GM06990 (cell line): ENCODE results near the gene FILIP1.

Source experiments
- DNase-seq: peaks from one replicate; pipeline ENCODE4 v3.0.0-alpha.2; 2011; ENCODE audit not compliant: insufficient read length; ENCODE audit errors: extremely low read depth
- H3K27me3 ChIP-seq: replicated peaks from 2 replicates; pipeline ENCODE4 v1.6.0; 2011; ENCODE audit warnings: low read length; ENCODE audit not compliant: control insufficient read depth, insufficient read depth
- H3K36me3 ChIP-seq: 2 replicates; pipeline ENCODE4 v1.5.1; 2011; ENCODE audit warnings: low read length; ENCODE audit not compliant: control insufficient read depth, insufficient read depth
- H3K4me3 ChIP-seq: replicated peaks from 2 replicates; pipeline ENCODE4 v1.5.1; 2011; ENCODE audit warnings: low read depth, mild to moderate bottlenecking, control low read depth, low read length
- TF ChIP-seq, protein P1 (sequence below): IDR thresholded peaks from 2 replicates; pipeline ENCODE4 v1.5.1; 2011; ENCODE audit warnings: low read length, control low read depth, mild to moderate bottlenecking, inconsistent platforms; ENCODE audit not compliant: insufficient read depth, poor library complexity, severe bottlenecking

The FILIP1 gene

DNA sequence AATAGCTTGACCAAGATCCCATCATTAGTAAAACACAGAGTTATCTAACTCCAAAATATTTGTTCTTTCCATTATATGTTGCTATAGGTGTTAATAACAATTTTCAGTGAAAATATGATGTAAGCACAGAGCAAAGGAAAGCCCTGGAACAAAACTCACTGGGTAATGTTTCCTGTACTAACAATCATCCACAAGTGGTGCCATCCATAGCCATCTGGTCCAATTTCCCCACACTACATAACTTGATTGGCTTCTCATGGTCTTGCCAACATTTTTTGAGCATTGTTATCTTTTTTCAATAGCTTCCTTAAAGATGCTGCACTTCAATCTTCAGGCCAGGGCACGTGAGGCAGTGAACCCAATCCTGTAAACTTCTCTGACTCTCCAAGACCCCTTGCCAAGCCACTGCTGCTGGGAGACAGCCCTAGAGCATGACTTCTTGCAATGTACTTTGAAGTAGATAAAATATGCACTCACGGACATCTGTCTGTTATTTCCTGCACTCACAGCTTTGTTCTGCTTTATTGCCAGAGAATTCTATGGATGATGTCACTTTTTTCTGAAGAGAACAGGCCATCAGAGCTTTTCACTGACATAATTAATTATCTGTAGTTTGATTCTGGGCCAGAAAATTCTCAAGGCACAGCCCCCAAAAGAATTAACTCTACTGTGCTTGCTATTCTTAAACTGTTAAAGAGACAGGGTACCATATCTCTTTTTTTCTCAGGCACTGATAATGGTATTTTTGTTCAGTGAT lies 111.5 kb downstream of the FILIP1 start:
- H3K4me3 ChIP-seq = no peak overlapping the region
- no peaks in the 10 kb centered on the region for H3K27me3 ChIP-seq
- TF ChIP-seq, protein P1, sequence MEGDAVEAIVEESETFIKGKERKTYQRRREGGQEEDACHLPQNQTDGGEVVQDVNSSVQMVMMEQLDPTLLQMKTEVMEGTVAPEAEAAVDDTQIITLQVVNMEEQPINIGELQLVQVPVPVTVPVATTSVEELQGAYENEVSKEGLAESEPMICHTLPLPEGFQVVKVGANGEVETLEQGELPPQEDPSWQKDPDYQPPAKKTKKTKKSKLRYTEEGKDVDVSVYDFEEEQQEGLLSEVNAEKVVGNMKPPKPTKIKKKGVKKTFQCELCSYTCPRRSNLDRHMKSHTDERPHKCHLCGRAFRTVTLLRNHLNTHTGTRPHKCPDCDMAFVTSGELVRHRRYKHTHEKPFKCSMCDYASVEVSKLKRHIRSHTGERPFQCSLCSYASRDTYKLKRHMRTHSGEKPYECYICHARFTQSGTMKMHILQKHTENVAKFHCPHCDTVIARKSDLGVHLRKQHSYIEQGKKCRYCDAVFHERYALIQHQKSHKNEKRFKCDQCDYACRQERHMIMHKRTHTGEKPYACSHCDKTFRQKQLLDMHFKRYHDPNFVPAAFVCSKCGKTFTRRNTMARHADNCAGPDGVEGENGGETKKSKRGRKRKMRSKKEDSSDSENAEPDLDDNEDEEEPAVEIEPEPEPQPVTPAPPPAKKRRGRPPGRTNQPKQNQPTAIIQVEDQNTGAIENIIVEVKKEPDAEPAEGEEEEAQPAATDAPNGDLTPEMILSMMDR = no peak
- no peaks in the 10 kb centered on the region for H3K36me3 ChIP-seq
- no peak for DNase-seq

DNA sequence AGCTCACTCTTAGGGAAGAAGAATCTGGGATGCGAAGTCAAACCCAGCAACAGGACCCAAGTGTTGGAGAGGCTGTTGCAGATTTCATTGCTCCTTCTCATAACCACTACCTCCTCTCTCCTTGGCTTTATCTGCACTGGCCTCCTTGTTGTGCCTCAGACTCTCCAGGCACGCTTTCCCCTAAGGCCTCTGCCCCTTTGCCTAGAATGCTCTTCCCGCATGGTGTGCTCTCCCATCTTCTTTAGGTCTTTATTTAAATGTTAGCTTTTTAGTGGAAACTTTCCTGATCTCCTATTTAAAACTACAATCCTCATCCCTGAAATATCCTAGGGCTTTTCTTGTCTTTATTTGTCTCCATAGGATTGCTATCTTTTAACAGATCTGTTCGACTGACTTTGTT lies 114.1 kb downstream of the FILIP1 start:
- TF ChIP-seq, protein P1 = no peak
- DNase-seq = no peak
- H3K4me3 ChIP-seq = no peak overlapping the region
- no peaks in the 10 kb centered on the region for H3K27me3 ChIP-seq
- no peaks in the 10 kb centered on the region for H3K36me3 ChIP-seq

DNA sequence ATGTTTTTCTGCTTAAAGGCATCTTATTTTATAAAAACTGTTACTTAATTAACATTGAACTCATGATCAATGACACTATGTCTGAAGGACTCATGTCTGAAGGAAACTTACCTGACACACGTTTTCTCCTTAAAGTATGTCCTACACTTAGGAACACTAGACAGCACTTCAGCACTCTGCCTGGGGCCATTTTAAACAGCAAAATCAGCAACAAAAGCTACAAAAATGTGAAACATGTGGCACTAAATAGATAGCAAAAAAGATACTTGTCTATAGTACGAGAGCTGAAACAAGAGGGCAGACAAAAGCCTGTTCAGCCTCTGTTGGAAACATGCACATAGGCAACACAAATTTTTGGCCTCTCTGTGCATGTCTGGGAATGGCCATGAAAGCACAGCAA lies 115.5 kb downstream of the FILIP1 start:
- Histone ChIP-seq H3K36me3 (no peaks in the 10 kb centered on the region), H3K4me3 (no peak overlapping the region), H3K27me3 (no peaks in the 10 kb centered on the region)
- TF ChIP-seq, protein P1 = no peak
- DNase-seq = no peak

DNA sequence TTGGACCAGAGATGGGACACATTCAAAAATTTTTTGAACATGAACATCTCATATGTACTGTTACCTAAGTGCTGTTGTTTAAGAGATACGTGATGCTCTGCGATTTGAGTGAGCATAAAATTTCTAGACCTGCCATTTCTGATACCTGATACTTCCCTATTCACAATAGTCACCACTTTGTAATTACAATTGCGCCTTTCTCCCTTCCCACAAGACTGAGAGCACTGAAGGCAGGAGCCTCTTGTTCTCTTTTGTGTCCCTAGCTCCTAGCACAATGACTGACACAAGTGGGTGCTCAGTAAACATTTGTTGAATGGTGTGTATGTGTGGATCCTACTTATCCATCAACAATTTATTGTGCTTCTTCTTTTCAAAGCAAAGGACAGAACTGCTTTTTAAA lies 116.2 kb downstream of the FILIP1 start:
- no peak overlapping the region for H3K4me3 ChIP-seq
- no peak for DNase-seq

DNA sequence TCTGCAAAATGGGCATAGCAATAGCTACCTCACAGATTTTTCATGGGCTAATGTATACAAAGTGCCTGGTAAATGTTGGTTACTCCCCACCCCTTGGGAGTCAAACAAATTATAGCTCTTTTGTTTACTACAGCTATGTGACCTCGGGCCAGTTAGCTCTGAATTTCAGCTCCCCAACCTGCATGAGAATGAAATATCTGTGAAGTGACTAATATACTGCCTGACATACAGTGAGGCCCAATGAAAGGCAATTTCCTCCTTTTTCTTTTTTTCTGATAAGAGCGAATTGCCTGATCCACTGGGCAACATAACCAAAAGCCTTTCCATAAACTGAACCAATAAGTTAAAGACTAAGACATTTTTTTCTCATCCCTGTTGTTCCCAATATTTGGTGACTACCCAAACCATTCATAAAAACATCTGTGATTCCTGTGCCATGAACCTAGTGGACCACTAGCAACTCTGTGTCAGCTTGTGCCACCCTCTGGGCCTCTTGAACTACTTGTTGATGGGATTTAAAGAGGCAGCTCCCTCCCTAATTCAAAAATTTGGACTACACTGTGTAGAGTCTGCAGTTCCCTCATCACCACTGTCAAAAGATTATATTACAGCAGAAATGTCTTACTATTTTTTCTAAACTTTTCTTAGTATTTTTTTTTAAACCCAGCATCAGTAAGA lies 117.1 kb downstream of the FILIP1 start:
- Histone ChIP-seq H3K4me3 (no peak overlapping the region), H3K27me3 (no peaks in the 10 kb centered on the region), H3K36me3 (no peaks in the 10 kb centered on the region)
- TF ChIP-seq, protein P1 = no peak
- DNase-seq = no peak

More for the DNA sequence above, 116.2 kb downstream of the FILIP1 start:
- TF ChIP-seq, protein P1 = no peak
- H3K27me3 ChIP-seq = no peaks in the 10 kb centered on the region
- no peaks in the 10 kb centered on the region for H3K36me3 ChIP-seq
